ENCODE data around the gene ABL1. TPM values are rescaled to one million over a fixed set of nuclear protein-coding genes. Genes with fewer than 3 reads are reported as not detected.
"Not testable (repeated sequence)": the region's sequence is repeated elsewhere in the genome, so short reads cannot be mapped to it uniquely, and the experiment has no call there.

The ABL1 gene
- total RNA-seq, 2 donors from 2014 or later, result 28.1 to 45.2 TPM

- DNase-seq (ENCODE audit: low spot score) (no peak), ATAC-seq (peak; percentile 34 to 65)
- no peaks in the 10 kb centered on the region for H3K9me3 Mint-ChIP-seq
- no peaks in the 10 kb centered on the region for H3K36me3 Mint-ChIP-seq
- H3K4me3 Mint-ChIP-seq, result no peak overlapping the region
- no peaks in the 10 kb centered on the region for H3K27me3 Mint-ChIP-seq
- H3K4me1 Mint-ChIP-seq (ENCODE audit: low read depth in 2 of 2), result no peaks in the 10 kb centered on the region
- H3K27ac Mint-ChIP-seq, result no peak overlapping the region
Measured at GRCh38 chr9:130908146-130908877, 73.3 kb downstream of the ABL1 start.

DNA sequence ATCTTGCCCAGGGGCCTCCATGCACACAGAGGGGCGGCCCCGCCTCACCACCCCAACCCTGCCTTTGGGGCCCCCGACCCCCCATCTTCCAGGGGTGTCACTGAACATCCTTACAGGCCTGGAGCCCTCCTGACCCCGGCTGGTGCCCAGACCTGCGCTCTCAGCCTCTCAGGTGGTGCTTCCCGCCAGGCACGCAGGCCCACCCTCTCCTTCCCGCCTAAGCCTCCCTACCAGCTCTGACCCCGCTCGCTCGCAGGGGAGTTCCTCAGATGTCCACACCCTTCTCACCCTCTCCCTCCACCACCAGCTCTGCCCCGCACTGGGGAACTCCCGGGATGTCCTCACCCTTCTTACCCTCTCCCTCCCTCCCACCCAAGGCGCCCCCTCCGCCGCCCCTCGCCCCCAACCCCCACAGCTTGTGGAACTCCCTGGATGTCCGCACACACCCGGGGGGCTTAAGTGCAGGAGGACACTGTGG lies 73.9 kb downstream of the ABL1 start:
- Mint-ChIP-seq H3K36me3 (no peaks in the 10 kb centered on the region), H3K4me3 (no peak overlapping the region), H3K9me3 (no peaks in the 10 kb centered on the region), H3K27me3 (no peaks in the 10 kb centered on the region), H3K27ac (no peak overlapping the region), H3K4me1 (ENCODE audit: low read depth in 2 of 2) (no peaks in the 10 kb centered on the region)
- DNase-seq (ENCODE audit: low spot score), result no peak
- peak in 1 of 2 donors; percentile 4 for ATAC-seq

DNA sequence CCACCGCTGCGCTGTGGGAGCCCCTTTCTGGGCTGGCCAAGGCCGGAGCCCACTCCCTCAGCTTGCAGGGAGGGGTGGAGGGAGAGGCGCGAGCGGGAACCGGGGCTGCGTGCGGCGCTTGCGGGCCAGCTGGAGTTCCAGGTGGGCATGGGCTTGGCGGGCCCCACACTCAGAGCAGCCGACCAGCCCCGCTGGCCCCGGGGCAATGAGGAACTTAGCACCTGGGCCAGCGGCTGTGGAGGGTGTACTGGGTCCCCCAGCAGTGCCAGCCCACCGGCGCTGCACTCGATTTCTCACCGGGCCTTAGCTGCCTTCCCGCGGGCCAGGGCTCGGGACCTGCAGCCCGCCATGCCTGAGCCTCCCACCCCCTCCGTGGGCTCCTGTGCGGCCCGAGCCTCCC lies 75.0 kb downstream of the ABL1 start:
- H3K27me3 Mint-ChIP-seq; H3K36me3 Mint-ChIP-seq; ATAC-seq; DNase-seq (ENCODE audit: low spot score); H3K4me1 Mint-ChIP-seq (ENCODE audit: low read depth in 2 of 2); H3K9me3 Mint-ChIP-seq; H3K27ac Mint-ChIP-seq; H3K4me3 Mint-ChIP-seq: not testable (repeated sequence)

DNA sequence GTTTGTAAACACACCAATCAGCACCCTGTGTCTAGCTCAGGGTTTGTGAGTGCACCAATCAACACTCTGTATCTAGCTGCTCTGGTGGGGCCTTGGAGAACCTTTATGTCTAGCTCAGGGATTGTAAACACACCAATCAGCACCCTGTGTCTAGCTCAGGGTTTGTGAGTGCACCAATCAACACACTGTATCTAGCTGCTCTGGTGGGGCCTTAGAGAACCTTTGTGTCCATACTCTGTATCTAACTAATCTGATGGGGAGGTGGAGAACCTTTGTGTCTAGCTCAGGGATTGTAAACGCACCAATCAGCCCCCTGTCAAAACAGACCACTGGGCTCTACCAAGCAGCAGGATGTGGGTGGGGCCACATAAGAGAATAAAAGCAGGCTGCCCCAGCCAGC lies 75.6 kb downstream of the ABL1 start:
- not testable (repeated sequence) for H3K4me3 Mint-ChIP-seq; H3K36me3 Mint-ChIP-seq; H3K27ac Mint-ChIP-seq; H3K4me1 Mint-ChIP-seq (ENCODE audit: low read depth in 2 of 2); H3K27me3 Mint-ChIP-seq; ATAC-seq; H3K9me3 Mint-ChIP-seq; DNase-seq (ENCODE audit: low spot score)

GRCh38 chr9:130911254-130912049 lies 76.4 kb downstream of the ABL1 start:
- Mint-ChIP-seq H3K27me3 (no peaks in the 10 kb centered on the region), H3K4me1 (ENCODE audit: low read depth in 2 of 2) (no peaks in the 10 kb centered on the region), H3K4me3 (no peak overlapping the region), H3K9me3 (no peaks in the 10 kb centered on the region), H3K36me3 (no peaks in the 10 kb centered on the region), H3K27ac (no peak overlapping the region)
- ATAC-seq (no peak), DNase-seq (ENCODE audit: low spot score) (no peak)

GRCh38 chr9:130912932-130913598 lies 78.0 kb downstream of the ABL1 start:
- Mint-ChIP-seq H3K36me3 (no peaks in the 10 kb centered on the region), H3K27ac (no peak overlapping the region)

DNA sequence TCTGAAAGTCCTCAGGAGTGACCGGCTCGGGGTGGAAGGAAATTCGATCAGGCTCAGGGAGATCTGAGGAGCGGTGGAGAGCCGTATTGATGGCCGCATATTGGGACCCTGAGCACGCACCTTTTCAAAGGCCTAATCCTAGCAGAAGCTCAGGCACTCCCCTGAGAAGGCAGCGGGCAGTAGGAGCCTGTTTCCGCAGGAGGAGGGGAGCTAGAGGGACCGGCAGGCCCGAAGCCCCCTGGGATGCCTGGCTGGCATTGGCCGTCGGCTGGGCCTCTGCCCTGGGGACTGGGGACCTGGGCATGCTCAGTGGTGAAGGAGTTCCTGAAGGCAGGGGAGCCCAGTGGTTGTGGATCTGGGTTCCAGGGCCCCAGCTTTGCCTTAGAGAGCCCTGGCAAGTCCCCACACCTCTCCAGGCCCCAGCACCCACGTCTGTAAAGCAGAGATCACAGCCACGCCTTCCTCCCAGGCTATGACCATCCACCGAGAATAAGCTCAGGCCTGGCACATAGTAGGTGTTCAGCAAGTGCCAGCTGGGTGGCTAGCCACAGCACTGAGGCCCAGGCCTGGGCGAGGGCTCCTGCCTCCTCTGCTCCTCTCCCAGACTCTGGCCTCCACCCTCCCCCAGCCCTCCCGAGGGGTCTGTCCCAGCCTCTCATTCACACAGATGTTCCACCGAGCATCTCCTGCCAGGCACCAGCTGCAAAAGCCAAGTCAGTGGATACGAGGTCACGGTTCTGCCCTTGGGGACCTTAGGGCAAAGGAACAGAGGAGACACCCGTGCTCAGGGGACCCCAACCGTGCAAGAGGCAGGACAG lies 78.8 kb downstream of the ABL1 start:
- DNase-seq (ENCODE audit: low spot score) (no peak), ATAC-seq (no peak)
- Mint-ChIP-seq H3K27me3 (no peaks in the 10 kb centered on the region), H3K27ac (no peak overlapping the region), H3K4me1 (ENCODE audit: low read depth in 2 of 2) (no peaks in the 10 kb centered on the region), H3K36me3 (no peaks in the 10 kb centered on the region), H3K4me3 (no peak overlapping the region), H3K9me3 (no peaks in the 10 kb centered on the region)

More at GRCh38 chr9:130912932-130913598, 78.0 kb downstream of the ABL1 start:
- H3K9me3 Mint-ChIP-seq, result no peaks in the 10 kb centered on the region
- H3K4me1 Mint-ChIP-seq (ENCODE audit: low read depth in 2 of 2), result no peaks in the 10 kb centered on the region
- H3K27me3 Mint-ChIP-seq, result no peaks in the 10 kb centered on the region
- no peak for ATAC-seq
- no peak for DNase-seq (ENCODE audit: low spot score)
- H3K4me3 Mint-ChIP-seq, result no peak overlapping the region

- H3K27me3 Mint-ChIP-seq, result no peaks in the 10 kb centered on the region
Measured at GRCh38 chr9:130914417-130915095, 79.5 kb downstream of the ABL1 start.

GRCh38 chr9:130915096-130915447 lies 80.0 kb downstream of the ABL1 start:
- H3K4me1 Mint-ChIP-seq (ENCODE audit: low read depth in 2 of 2), result no peaks in the 10 kb centered on the region

More at GRCh38 chr9:130914417-130915095, 79.5 kb downstream of the ABL1 start:
- peak; percentile 9 to 33 for ATAC-seq
- DNase-seq (ENCODE audit: low spot score), result no peak
- no peaks in the 10 kb centered on the region for H3K9me3 Mint-ChIP-seq
- no peaks in the 10 kb centered on the region for H3K36me3 Mint-ChIP-seq
- no peak overlapping the region for H3K4me3 Mint-ChIP-seq
- no peak overlapping the region for H3K27ac Mint-ChIP-seq
- no peaks in the 10 kb centered on the region for H3K4me1 Mint-ChIP-seq (ENCODE audit: low read depth in 2 of 2)

GRCh38 chr9:130917168-130917960 lies 82.3 kb downstream of the ABL1 start:
- Mint-ChIP-seq H3K9me3 (no peaks in the 10 kb centered on the region), H3K27me3 (no peaks in the 10 kb centered on the region), H3K27ac (no peak overlapping the region), H3K36me3 (no peaks in the 10 kb centered on the region), H3K4me3 (no peak overlapping the region), H3K4me1 (ENCODE audit: low read depth in 2 of 2) (no peaks in the 10 kb centered on the region)
- ATAC-seq, result peak in 1 of 2 donors; percentile 29
- DNase-seq (ENCODE audit: low spot score), result no peak

More at GRCh38 chr9:130915096-130915447, 80.0 kb downstream of the ABL1 start:
- DNase-seq (ENCODE audit: low spot score), result no peak
- Mint-ChIP-seq H3K27ac (no peak overlapping the region), H3K9me3 (no peaks in the 10 kb centered on the region), H3K36me3 (no peaks in the 10 kb centered on the region), H3K27me3 (no peaks in the 10 kb centered on the region), H3K4me3 (no peak overlapping the region)
- no peak for ATAC-seq

GRCh38 chr9:130918101-130918825 lies 83.2 kb downstream of the ABL1 start:
- no peaks in the 10 kb centered on the region for H3K27me3 Mint-ChIP-seq

More at GRCh38 chr9:130918101-130918825, 83.2 kb downstream of the ABL1 start:
- H3K4me3 Mint-ChIP-seq, result no peak overlapping the region
- no peaks in the 10 kb centered on the region for H3K36me3 Mint-ChIP-seq
- DNase-seq (ENCODE audit: low spot score) (no peak), ATAC-seq (no peak)
- no peaks in the 10 kb centered on the region for H3K9me3 Mint-ChIP-seq
- no peak overlapping the region for H3K27ac Mint-ChIP-seq
- no peaks in the 10 kb centered on the region for H3K4me1 Mint-ChIP-seq (ENCODE audit: low read depth in 2 of 2)

Data from natural killer cell treated with Interleukin-12 subunit alpha and Interleukin-12 subunit beta and Interleukin-15 and Interleukin-18, amount 100 ng/mL, for 72 hours (primary cell).